Posterior cingulate gyrus (tissue), 11 donors: Measurements from ENCODE around the gene CD7.

ENCODE experiments used
- DNase-seq, 10 donors: peaks; one replicate each; pipeline versions ENCODE4 v3.0.0 to v3.0.0-alpha.2; 2020 to 2021; ENCODE audit warnings: mixed read lengths in 3 of 10
- intact Hi-C: fragments of 100-400 bp; cut with DNase I; formaldehyde crosslinking; loops from one replicate; pipeline ENCODE4 v1.15.1; 2023

The CD7 gene

GRCh38 chr17:82287013-82287867 lies 30.2 kb downstream of the CD7 start:
- DNase-seq = no peak
- intact Hi-C loops = no loop called here

GRCh38 chr17:82285141-82285540 lies 32.3 kb downstream of the CD7 start:
- intact Hi-C loops = no loop called here
- DNase-seq = no peak

- DNase-seq = peak in 3 of 10 donors; percentile 50 to 85 (median 77)
- intact Hi-C loops = no loop called here
Observed at GRCh38 chr17:82283208-82283749, 34.1 kb downstream of the CD7 start.

GRCh38 chr17:82282239-82283207 lies 34.9 kb downstream of the CD7 start:
- DNase-seq = peak in 3 of 10 donors; percentile 39 to 64 (median 51)

GRCh38 chr17:82281502-82282238 lies 35.7 kb downstream of the CD7 start:
- DNase-seq = peak in 3 of 10 donors; percentile 22 to 48 (median 42)
- intact Hi-C loops = no loop called here

More at GRCh38 chr17:82282239-82283207, 34.9 kb downstream of the CD7 start:
- intact Hi-C loops = no loop called here

- peak in 3 of 10 donors; percentile 50 to 61 (median 53) for DNase-seq
- intact Hi-C loops = no loop called here
Observed at GRCh38 chr17:82281076-82281475, 36.3 kb downstream of the CD7 start.

GRCh38 chr17:82280537-82280936 lies 36.9 kb downstream of the CD7 start:
- peak in 3 of 10 donors; percentile 26 to 43 (median 27) for DNase-seq

GRCh38 chr17:82278786-82279391 lies 38.5 kb downstream of the CD7 start:
- intact Hi-C loops = no loop called here

More at GRCh38 chr17:82280537-82280936, 36.9 kb downstream of the CD7 start:
- intact Hi-C loops = no loop called here

GRCh38 chr17:82278308-82278707 lies 39.1 kb downstream of the CD7 start:
- peak in 2 of 10 donors; percentile 11 to 60 for DNase-seq
- intact Hi-C loops = no loop called here

More at GRCh38 chr17:82278786-82279391, 38.5 kb downstream of the CD7 start:
- DNase-seq = peak in 2 of 10 donors; percentile 48 to 57

- intact Hi-C loops = no loop called here
- peak in 3 of 10 donors; percentile 36 to 86 (median 63) for DNase-seq
Observed at GRCh38 chr17:82277851-82278250, 39.6 kb downstream of the CD7 start.

- intact Hi-C loops = no loop called here
- peak in 2 of 10 donors; percentile 39 to 48 for DNase-seq
Observed at GRCh38 chr17:82276938-82277337, 40.5 kb downstream of the CD7 start.

GRCh38 chr17:82275326-82275725 lies 42.1 kb downstream of the CD7 start:
- DNase-seq = peak in 3 of 10 donors; percentile 36 to 70 (median 55)
- intact Hi-C loops = no loop called here

GRCh38 chr17:82274134-82275020 lies 43.0 kb downstream of the CD7 start:
- intact Hi-C loops = no loop called here
- DNase-seq = peak in 3 of 10 donors; percentile 15 to 72 (median 55)

- intact Hi-C loops = loop anchor here (1.0 kb wide), 1 partner anchor 20 kb away; no protein-coding TSS in a partner anchor
- peak; percentile 83 to 99 (median 92) for DNase-seq
Observed at GRCh38 chr17:82273327-82274133, 43.9 kb downstream of the CD7 start, which contains the start of gene CSNK1D. Gene CSNK1D (minus strand): TSS chr17:82273700. CDS start chr17:82273381, 319 bp downstream.

GRCh38 chr17:82272495-82273326 lies 44.7 kb downstream of the CD7 start:
- intact Hi-C loops = loop anchor here (1.0 kb wide), 1 partner anchor 21 kb away; no protein-coding TSS in a partner anchor

GRCh38 chr17:82271401-82271800 lies 46.0 kb downstream of the CD7 start:
- intact Hi-C loops = no loop called here
- peak in 1 of 10 donors; percentile 29 for DNase-seq

More at GRCh38 chr17:82272495-82273326, 44.7 kb downstream of the CD7 start:
- peak in 4 of 10 donors; percentile 35 to 86 (median 62) for DNase-seq
